AG09309 (cell line): Measurements from ENCODE around the gene ROR1.
"Not testable (repeated sequence)": the region's sequence is repeated elsewhere in the genome, so short reads cannot be mapped to it uniquely, and the experiment has no call there.

ENCODE experiments used
- DNase-seq: peaks from one replicate; pipeline ENCODE4 v3.0.0-alpha.2; 2010; ENCODE audit warnings: low read depth
- H3K4me3 ChIP-seq: 2 replicates; pipeline ENCODE4 v1.5.1; 2011; ENCODE audit warnings: mild to moderate bottlenecking, low read depth, low read length, moderate library complexity; ENCODE audit not compliant: control insufficient read depth
- TF ChIP-seq, protein P1 (sequence below): IDR thresholded peaks from 2 replicates; pipeline ENCODE4 v1.5.1; 2011; ENCODE audit warnings: mild to moderate bottlenecking, low read depth, low read length, inconsistent platforms; ENCODE audit not compliant: insufficient read depth, control insufficient read depth; ENCODE audit errors: missing control alignments

The ROR1 gene

GRCh38 chr1:64203420-64203819 lies 429.6 kb downstream of the ROR1 start, which contains the start of gene UBE2U:
UBE2U (plus strand) TSS chr1:64203623; CDS start chr1:64204051, 428 bp downstream.
- TF ChIP-seq, protein P1, sequence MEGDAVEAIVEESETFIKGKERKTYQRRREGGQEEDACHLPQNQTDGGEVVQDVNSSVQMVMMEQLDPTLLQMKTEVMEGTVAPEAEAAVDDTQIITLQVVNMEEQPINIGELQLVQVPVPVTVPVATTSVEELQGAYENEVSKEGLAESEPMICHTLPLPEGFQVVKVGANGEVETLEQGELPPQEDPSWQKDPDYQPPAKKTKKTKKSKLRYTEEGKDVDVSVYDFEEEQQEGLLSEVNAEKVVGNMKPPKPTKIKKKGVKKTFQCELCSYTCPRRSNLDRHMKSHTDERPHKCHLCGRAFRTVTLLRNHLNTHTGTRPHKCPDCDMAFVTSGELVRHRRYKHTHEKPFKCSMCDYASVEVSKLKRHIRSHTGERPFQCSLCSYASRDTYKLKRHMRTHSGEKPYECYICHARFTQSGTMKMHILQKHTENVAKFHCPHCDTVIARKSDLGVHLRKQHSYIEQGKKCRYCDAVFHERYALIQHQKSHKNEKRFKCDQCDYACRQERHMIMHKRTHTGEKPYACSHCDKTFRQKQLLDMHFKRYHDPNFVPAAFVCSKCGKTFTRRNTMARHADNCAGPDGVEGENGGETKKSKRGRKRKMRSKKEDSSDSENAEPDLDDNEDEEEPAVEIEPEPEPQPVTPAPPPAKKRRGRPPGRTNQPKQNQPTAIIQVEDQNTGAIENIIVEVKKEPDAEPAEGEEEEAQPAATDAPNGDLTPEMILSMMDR, result no peak
- H3K4me3 ChIP-seq, result no peak within 1 kb of the TSS
- no peak for DNase-seq

GRCh38 chr1:64209221-64209620 lies 435.4 kb downstream of the ROR1 start:
- no peak overlapping the region for H3K4me3 ChIP-seq
- TF ChIP-seq, protein P1, result peak; percentile 16
- DNase-seq, result no peak

DNA sequence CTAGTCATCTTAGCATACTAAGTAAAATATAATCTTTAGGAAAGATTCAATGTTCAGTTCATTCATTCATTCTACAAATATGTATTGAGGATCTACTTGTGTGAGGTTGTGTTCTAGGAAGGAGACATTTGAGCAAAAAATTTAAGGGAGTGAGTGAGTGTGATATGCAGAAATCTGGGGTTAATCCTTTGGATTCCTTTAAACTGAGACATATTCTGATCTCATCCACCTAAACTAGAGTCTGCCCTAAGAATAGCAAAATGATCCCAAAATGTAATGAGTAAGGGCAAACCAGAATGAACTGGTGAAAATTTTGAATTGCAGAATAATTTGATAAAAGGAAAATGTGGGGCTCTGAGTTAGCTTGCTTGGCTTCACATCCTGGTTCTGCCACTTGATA lies 438.2 kb downstream of the ROR1 start:
- no peak overlapping the region for H3K4me3 ChIP-seq
- peak; percentile 51 for DNase-seq
- TF ChIP-seq, protein P1, result no peak

- TF ChIP-seq, protein P1, result no peak
- no peak overlapping the region for H3K4me3 ChIP-seq
- DNase-seq, result no peak
These were observed 441.8 kb downstream of the ROR1 start for GRCh38 chr1:64215576-64215975.

DNA sequence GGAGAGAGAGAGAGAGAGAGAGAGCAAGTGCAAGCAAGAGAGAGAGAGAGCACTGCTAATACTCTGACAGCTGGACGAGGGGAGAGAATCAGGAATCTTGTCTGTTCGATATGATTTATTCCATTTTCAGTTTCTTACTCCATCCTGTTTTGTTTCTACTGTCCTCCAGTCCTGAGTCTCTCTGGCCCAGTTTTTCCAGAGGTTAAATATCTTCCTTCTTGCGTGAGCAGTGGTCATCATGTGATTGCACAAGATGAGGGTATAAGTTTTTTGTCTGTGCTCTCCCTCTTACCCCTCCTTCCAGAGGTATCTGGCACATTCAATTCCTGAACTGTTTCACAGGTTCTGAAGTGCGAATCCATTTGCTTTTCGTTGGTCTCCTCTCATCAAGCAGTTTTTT lies 446.4 kb downstream of the ROR1 start:
- H3K4me3 ChIP-seq, result no peak overlapping the region
- no peak for DNase-seq
- TF ChIP-seq, protein P1, result no peak

- peak; percentile 82 for DNase-seq
- H3K4me3 ChIP-seq, result no peak overlapping the region
- TF ChIP-seq, protein P1, result no peak
These were observed 449.7 kb downstream of the ROR1 start for GRCh38 chr1:64223329-64224151.

DNA sequence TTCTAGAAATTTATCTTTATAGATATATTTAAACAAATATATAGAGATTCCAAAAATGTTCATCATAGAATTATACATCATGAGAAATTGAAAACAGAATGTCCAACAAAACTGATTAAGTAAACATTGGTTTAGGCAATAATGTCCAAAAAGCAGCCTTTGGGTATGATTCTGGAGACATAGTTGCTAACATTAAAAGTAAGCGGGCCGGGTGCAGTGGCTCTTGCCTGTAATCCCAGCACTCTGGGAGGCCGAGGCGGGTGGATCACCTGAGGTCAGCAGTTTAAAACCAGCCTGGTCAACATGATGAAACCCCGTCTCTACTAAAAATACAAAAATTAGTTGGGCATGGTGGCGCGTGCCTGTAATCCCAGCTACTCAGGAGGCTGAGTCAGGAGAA lies 450.4 kb downstream of the ROR1 start:
- DNase-seq, H3K4me3 ChIP-seq: not testable (repeated sequence)
